ENCODE results near the gene RWDD1. TPM values are rescaled to one million over a fixed set of nuclear protein-coding genes. Genes with fewer than 3 reads are reported as not detected.

The RWDD1 gene, protein sequence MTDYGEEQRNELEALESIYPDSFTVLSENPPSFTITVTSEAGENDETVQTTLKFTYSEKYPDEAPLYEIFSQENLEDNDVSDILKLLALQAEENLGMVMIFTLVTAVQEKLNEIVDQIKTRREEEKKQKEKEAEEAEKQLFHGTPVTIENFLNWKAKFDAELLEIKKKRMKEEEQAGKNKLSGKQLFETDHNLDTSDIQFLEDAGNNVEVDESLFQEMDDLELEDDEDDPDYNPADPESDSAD
- total RNA-seq (10 to 100 TPM; 29.3 to 48.9 (median 35.8) TPM), total RNA-seq (38.7 to 85.0 (median 54.7) reads per million in 29 experiments)
- total RNA-seq (2013): 74.8 TPM

GRCh38 chr6:116570856-116571682, at the start of gene RWDD1:
RWDD1 (plus strand) TSS chr6:116571504; CDS start chr6:116571583, 79 bp downstream.
- H3K27ac ChIP-seq (ENCODE audit: low read length): peak within 1 kb of the TSS; percentile 99
- Mint-ChIP-seq H3K9me3 (no peaks in the 10 kb centered on the region), H3K36me3 (peaks cover 11% of the 10 kb centered on the region), H3K4me3 (peak within 1 kb of the TSS; percentile 92 to 100 (median 98)), H3K27ac (peak within 1 kb of the TSS; percentile 97 to 99), H3K4me1 (peaks cover 50 to 58% (median 51%) of the 10 kb centered on the region in 3 donors), H3K27me3 (no peaks in the 10 kb centered on the region)
- ATAC-seq (replicated peaks in 1 of 4) (peak; percentile 92 to 97 (median 93)), DNase-seq (peak; percentile 94 to 99 (median 98))
- peak within 1 kb of the TSS; percentile 92 to 95 for H3K4me3 ChIP-seq (ENCODE audit: control insufficient read depth in 1 of 2, extremely low read depth in 1 of 2, low read length in 1 of 2)
- H3K4me1 ChIP-seq (ENCODE audit: control insufficient read depth in 1 of 2, extremely low read depth in 1 of 2, insufficient read depth in 2 of 2, low read length in 2 of 2): peaks cover 8 to 25% of the 10 kb centered on the region in 2 experiments
- H3K36me3 ChIP-seq (ENCODE audit: control insufficient read depth in 2 of 2, extremely low read depth in 1 of 2, insufficient read depth in 1 of 2, low read length in 1 of 2): peaks cover 0 to 5% of the 10 kb centered on the region in 2 donors
- ChIA-PET POLR2A (interaction anchor here (0.5 to 3.6 kb wide), 17 partner anchors 8 to 355 kb away, joined by 3 to 21 read pairs (median 4); partner anchors contain the start of genes TSPYL1 (in 2 of the 2), KPNA5 (in 1 of the 2) and ZUP1 (in 1 of the 2)), CTCF (interaction anchor here (0.6 to 2.3 kb wide), 11 partner anchors 10 to 470 kb away, joined by 3 to 12 read pairs (median 4); no protein-coding TSS in a partner anchor)
- H3K9me3 ChIP-seq: no peaks in the 10 kb centered on the region
- no peaks in the 10 kb centered on the region for H3K27me3 ChIP-seq (replicated peaks in 1 of 2; ENCODE audit: control insufficient read depth in 2 of 2, extremely low read depth in 1 of 2, insufficient read depth in 2 of 2, low read length in 1 of 2)
- WGBS (ENCODE audit: insufficient coverage): under 1% methylated on average over 59 of the region's 62 CpGs

DNA sequence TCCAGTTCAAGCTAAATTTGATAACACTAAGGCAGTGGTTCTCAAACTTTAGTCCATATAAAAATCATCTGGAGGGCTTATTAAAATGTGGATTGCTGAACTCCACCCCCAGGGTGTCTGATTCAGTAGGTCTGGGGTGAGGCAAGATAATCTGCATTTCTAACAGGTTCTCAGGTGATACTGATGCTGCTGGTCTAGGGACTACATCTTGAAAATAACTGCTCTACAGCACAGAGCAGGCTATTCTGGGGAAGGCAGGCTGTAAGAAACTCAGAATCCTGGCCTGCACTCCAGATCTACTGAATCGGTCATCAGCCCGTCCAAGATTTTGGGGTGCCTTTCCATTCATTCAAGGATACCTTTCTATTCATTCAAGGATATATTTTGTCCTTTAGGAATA, 48.4 kb upstream of the RWDD1 start:
- H3K4me3 Mint-ChIP-seq: no peak overlapping the region
- Histone ChIP-seq H3K27ac (ENCODE audit: low read length) (no peak overlapping the region), H3K36me3 (ENCODE audit: control insufficient read depth in 2 of 2, extremely low read depth in 1 of 2, insufficient read depth in 1 of 2, low read length in 1 of 2) (no peaks in the 10 kb centered on the region), H3K27me3 (replicated peaks in 1 of 2; ENCODE audit: control insufficient read depth in 2 of 2, extremely low read depth in 1 of 2, insufficient read depth in 2 of 2, low read length in 1 of 2) (no peaks in the 10 kb centered on the region), H3K4me3 (ENCODE audit: control insufficient read depth in 1 of 2, extremely low read depth in 1 of 2, low read length in 1 of 2) (no peak overlapping the region), H3K9me3 (no peaks in the 10 kb centered on the region), H3K4me1 (ENCODE audit: control insufficient read depth in 1 of 2, extremely low read depth in 1 of 2, insufficient read depth in 2 of 2, low read length in 2 of 2) (no peaks in the 10 kb centered on the region)
- ChIA-PET CTCF (interaction anchor here (0.6 to 1.1 kb wide), 2 partner anchors 10 to 12 kb away, joined by 3 to 4 read pairs; no protein-coding TSS in a partner anchor), POLR2A (no interaction called here)
- H3K27me3 Mint-ChIP-seq: peaks cover 4% of the 10 kb centered on the region in 2 donors
- DNase-seq (no peak), ATAC-seq (replicated peaks in 1 of 4) (no peak)
- no peaks in the 10 kb centered on the region for H3K4me1 Mint-ChIP-seq
- H3K36me3 Mint-ChIP-seq: no peaks in the 10 kb centered on the region
- H3K27ac Mint-ChIP-seq: no peak overlapping the region
- WGBS (ENCODE audit: insufficient coverage): no CpG with 5 or more reads among the region's 2 CpGs
- no peaks in the 10 kb centered on the region for H3K9me3 Mint-ChIP-seq

DNA sequence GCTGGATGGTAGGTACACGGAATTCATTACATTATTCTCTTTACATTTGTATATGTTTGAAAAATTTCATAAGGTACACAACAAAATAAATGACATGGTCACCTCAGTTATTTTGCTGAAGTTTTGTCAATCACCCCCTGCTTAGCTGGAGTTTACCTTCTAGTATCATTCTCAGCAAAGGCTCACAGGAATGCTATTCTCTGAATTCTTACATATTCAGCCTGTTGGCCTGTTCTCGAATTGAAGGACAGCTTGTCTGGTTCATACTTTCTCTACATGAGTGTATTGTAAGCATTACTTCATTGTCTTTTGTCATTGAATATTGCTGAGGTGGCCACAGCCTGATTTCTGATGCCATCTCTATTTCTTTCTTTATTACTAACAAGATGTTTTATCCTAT, 47.1 kb upstream of the RWDD1 start:
- Mint-ChIP-seq H3K27me3 (peaks cover 0 to 3% of the 10 kb centered on the region in 2 donors), H3K27ac (no peak overlapping the region), H3K9me3 (no peaks in the 10 kb centered on the region), H3K4me1 (no peaks in the 10 kb centered on the region), H3K36me3 (no peaks in the 10 kb centered on the region), H3K4me3 (no peak overlapping the region)
- H3K27ac ChIP-seq (ENCODE audit: low read length): no peak overlapping the region
- POLR2A ChIA-PET: interaction anchor here in 1 of 2 donors (0.6 kb wide), 1 partner anchor 233 kb away, joined by 3 read pairs; no protein-coding TSS in a partner anchor
- ATAC-seq (replicated peaks in 1 of 4): no peak
- H3K36me3 ChIP-seq (ENCODE audit: control insufficient read depth in 2 of 2, extremely low read depth in 1 of 2, insufficient read depth in 1 of 2, low read length in 1 of 2): no peaks in the 10 kb centered on the region
- H3K9me3 ChIP-seq: no peaks in the 10 kb centered on the region
- DNase-seq: no peak
- CTCF ChIA-PET: no interaction called here
- no CpG with 5 or more reads among the region's 2 CpGs for WGBS (ENCODE audit: insufficient coverage)
- H3K27me3 ChIP-seq (replicated peaks in 1 of 2; ENCODE audit: control insufficient read depth in 2 of 2, extremely low read depth in 1 of 2, insufficient read depth in 2 of 2, low read length in 1 of 2): no peaks in the 10 kb centered on the region
- H3K4me1 ChIP-seq (ENCODE audit: control insufficient read depth in 1 of 2, extremely low read depth in 1 of 2, insufficient read depth in 2 of 2, low read length in 2 of 2): no peaks in the 10 kb centered on the region
- no peak overlapping the region for H3K4me3 ChIP-seq (ENCODE audit: control insufficient read depth in 1 of 2, extremely low read depth in 1 of 2, low read length in 1 of 2)

GRCh38 chr6:116528133-116528532, 43.2 kb upstream of the RWDD1 start:
- Mint-ChIP-seq H3K4me3 (no peak overlapping the region), H3K27ac (no peak overlapping the region), H3K36me3 (no peaks in the 10 kb centered on the region), H3K9me3 (no peaks in the 10 kb centered on the region), H3K27me3 (peaks cover 16 to 18% of the 10 kb centered on the region in 2 donors), H3K4me1 (no peaks in the 10 kb centered on the region)
- H3K9me3 ChIP-seq: no peaks in the 10 kb centered on the region
- no peaks in the 10 kb centered on the region for H3K36me3 ChIP-seq (ENCODE audit: control insufficient read depth in 2 of 2, extremely low read depth in 1 of 2, insufficient read depth in 1 of 2, low read length in 1 of 2)
- ATAC-seq (replicated peaks in 1 of 4) (no peak), DNase-seq (no peak)
- no peak overlapping the region for H3K27ac ChIP-seq (ENCODE audit: low read length)
- no CpG with 5 or more reads among the region's 1 CpG for WGBS (ENCODE audit: insufficient coverage)
- CTCF ChIA-PET: no interaction called here
- no peak overlapping the region for H3K4me3 ChIP-seq (ENCODE audit: control insufficient read depth in 1 of 2, extremely low read depth in 1 of 2, low read length in 1 of 2)
- H3K27me3 ChIP-seq (replicated peaks in 1 of 2; ENCODE audit: control insufficient read depth in 2 of 2, extremely low read depth in 1 of 2, insufficient read depth in 2 of 2, low read length in 1 of 2): no peaks in the 10 kb centered on the region
- POLR2A ChIA-PET: no interaction called here
- no peaks in the 10 kb centered on the region for H3K4me1 ChIP-seq (ENCODE audit: control insufficient read depth in 1 of 2, extremely low read depth in 1 of 2, insufficient read depth in 2 of 2, low read length in 2 of 2)

- 83% methylated on average over 2 of the region's 3 CpGs for whole genome bisulfite sequencing (ENCODE audit: insufficient coverage)
- ATAC-seq (replicated peaks in 1 of 4) (no peak), DNase-seq (no peak)
- no peaks in the 10 kb centered on the region for H3K27me3 ChIP-seq (replicated peaks in 1 of 2; ENCODE audit: control insufficient read depth in 2 of 2, extremely low read depth in 1 of 2, insufficient read depth in 2 of 2, low read length in 1 of 2)
- no peak overlapping the region for H3K4me3 Mint-ChIP-seq
- no peak overlapping the region for H3K27ac ChIP-seq (ENCODE audit: low read length)
- no peaks in the 10 kb centered on the region for H3K9me3 Mint-ChIP-seq
- POLR2A ChIA-PET: no interaction called here
- H3K27ac Mint-ChIP-seq: no peak overlapping the region
- H3K36me3 Mint-ChIP-seq: no peaks in the 10 kb centered on the region
- CTCF ChIA-PET: interaction anchor here (0.9 to 1.0 kb wide), 2 partner anchors 240 to 241 kb away, joined by 3 to 4 read pairs; no protein-coding TSS in a partner anchor
- H3K4me1 ChIP-seq (ENCODE audit: control insufficient read depth in 1 of 2, extremely low read depth in 1 of 2, insufficient read depth in 2 of 2, low read length in 2 of 2): no peaks in the 10 kb centered on the region
- no peaks in the 10 kb centered on the region for H3K36me3 ChIP-seq (ENCODE audit: control insufficient read depth in 2 of 2, extremely low read depth in 1 of 2, insufficient read depth in 1 of 2, low read length in 1 of 2)
- H3K4me1 Mint-ChIP-seq: no peaks in the 10 kb centered on the region
- no peaks in the 10 kb centered on the region for H3K9me3 ChIP-seq
- no peak overlapping the region for H3K4me3 ChIP-seq (ENCODE audit: control insufficient read depth in 1 of 2, extremely low read depth in 1 of 2, low read length in 1 of 2)
- peaks cover 16 to 19% of the 10 kb centered on the region in 2 donors for H3K27me3 Mint-ChIP-seq
Observed at GRCh38 chr6:116528780-116529179, 42.5 kb upstream of the RWDD1 start.

GRCh38 chr6:116529466-116530290, 41.6 kb upstream of the RWDD1 start:
- Histone ChIP-seq H3K27ac (ENCODE audit: low read length) (no peak overlapping the region), H3K36me3 (ENCODE audit: control insufficient read depth in 2 of 2, extremely low read depth in 1 of 2, insufficient read depth in 1 of 2, low read length in 1 of 2) (no peaks in the 10 kb centered on the region), H3K9me3 (no peaks in the 10 kb centered on the region), H3K27me3 (replicated peaks in 1 of 2; ENCODE audit: control insufficient read depth in 2 of 2, extremely low read depth in 1 of 2, insufficient read depth in 2 of 2, low read length in 1 of 2) (no peaks in the 10 kb centered on the region), H3K4me1 (ENCODE audit: control insufficient read depth in 1 of 2, extremely low read depth in 1 of 2, insufficient read depth in 2 of 2, low read length in 2 of 2) (no peaks in the 10 kb centered on the region), H3K4me3 (ENCODE audit: control insufficient read depth in 1 of 2, extremely low read depth in 1 of 2, low read length in 1 of 2) (no peak overlapping the region)
- H3K4me1 Mint-ChIP-seq: no peaks in the 10 kb centered on the region
- DNase-seq (no peak), ATAC-seq (replicated peaks in 1 of 4) (no peak)
- H3K9me3 Mint-ChIP-seq: no peaks in the 10 kb centered on the region
- CTCF ChIA-PET: interaction anchor here (0.9 to 1.0 kb wide), 3 partner anchors 241 to 312 kb away, joined by 3 to 4 read pairs (median 3); no protein-coding TSS in a partner anchor
- no peaks in the 10 kb centered on the region for H3K36me3 Mint-ChIP-seq
- no CpG with 5 or more reads among the region's 3 CpGs for WGBS (ENCODE audit: insufficient coverage)
- H3K27ac Mint-ChIP-seq: no peak overlapping the region
- no peak overlapping the region for H3K4me3 Mint-ChIP-seq
- POLR2A ChIA-PET: no interaction called here
- H3K27me3 Mint-ChIP-seq: peaks cover 18 to 19% of the 10 kb centered on the region in 2 donors

Measured in T-cell (primary cell).